NCI-H2029 treated with DMSO at 0.1 percent for 48 hours (cell line): ENCODE data around the gene VWA3B.

Experiments used
- DNase-seq: peaks from one replicate; lab custom pipeline; 2025; lab: John Stamatoyannopoulos, UW

VWA3B gene

DNA sequence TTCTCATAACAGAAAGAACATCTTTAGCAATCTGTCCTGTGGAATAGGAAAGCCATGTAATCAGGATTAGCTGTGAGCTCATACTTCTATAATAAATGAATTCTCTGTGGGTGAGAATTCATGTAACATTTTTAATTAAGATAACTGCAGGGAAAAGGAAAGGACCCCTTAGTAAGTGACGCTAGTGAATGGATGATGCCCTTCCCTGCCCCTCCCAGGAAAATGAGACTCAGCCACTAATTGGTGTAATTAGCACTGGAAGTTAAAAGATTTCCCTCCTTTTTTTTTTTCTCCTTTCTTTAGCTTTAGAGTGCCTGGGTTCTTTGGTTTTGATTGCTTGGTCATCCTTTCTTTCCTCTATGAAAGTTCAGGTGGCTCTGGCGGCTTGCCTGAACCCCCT lies 90.3 kb downstream of the VWA3B start:
- DNase-seq = no peak

DNA sequence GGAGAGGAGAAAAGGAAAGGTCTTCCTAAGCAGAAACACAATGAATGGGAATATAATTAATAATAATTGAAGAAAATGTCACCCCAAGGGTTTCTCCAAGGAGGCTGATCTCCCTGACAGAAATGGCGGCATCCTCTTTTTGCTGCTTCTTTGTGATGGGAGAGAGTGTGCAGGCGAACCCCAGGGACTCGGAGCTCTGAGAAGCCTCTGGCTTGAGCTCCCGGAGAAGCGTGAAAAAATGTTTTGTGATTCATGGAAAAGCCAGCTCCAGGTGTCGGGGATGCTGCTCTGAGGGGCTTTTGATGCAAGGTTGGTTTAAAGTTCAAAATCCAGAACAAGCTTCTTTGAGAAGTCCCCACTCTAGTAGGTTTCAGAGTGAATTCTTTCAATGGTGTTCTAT lies 91.0 kb downstream of the VWA3B start:
- no peak for DNase-seq

DNA sequence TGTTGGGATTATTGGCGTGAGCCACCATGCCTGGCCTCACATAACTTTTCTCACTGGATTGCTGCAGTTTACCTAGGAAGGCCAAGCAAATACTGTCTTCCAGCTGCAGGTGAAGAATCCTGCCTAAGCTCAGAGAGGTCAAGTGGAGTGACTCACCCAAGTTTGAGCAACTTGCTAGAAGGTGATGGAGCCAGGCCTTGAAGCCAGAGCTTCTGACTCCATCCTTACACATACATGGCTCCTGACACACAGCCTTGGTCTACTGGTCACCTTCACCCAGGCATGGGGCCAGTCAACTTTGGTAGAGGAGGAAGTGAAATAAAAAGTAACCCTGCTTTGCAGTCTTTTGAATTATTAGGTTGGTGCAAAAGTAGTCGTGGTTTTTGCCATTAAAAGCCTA lies 93.5 kb downstream of the VWA3B start:
- no peak for DNase-seq

DNA sequence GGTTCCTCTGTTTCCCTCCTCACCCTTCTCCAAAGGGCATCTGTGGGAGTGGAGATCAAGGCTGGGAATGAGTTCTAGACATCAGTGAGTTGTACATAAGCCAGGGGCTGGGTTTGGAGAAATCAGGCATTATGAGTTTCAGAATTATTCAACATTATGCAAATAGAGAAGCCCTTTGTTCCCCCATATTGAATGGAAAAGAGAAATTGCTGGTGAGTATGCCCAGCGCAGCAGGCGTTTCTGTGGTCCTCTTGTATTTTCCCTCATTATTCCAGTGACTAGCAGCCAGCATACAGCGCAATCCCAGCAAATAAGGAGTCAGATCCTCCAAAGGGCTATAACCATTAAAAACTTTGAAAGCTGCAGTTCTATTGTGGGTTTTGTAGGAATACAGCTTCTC lies 94.4 kb downstream of the VWA3B start:
- DNase-seq = no peak

DNA sequence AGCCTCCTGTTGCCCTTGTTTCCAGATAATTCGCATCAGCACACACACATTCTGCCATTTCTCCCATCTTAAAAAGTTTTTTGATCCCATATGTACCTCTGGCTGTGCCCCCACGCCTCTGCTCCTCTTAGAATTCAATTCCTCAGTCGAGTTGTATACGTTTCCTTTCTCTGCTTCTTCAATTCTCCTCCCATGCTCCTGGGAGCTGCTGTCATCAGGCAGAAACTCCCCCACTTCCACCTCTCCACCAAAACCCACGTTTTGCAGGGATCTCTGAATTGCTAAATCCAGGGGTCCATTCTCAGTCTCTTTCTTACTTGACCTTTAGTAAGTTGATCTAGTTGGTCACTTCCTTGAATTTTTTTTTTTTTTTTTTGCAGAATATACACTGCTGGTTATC lies 98.8 kb downstream of the VWA3B start:
- no peak for DNase-seq

DNA sequence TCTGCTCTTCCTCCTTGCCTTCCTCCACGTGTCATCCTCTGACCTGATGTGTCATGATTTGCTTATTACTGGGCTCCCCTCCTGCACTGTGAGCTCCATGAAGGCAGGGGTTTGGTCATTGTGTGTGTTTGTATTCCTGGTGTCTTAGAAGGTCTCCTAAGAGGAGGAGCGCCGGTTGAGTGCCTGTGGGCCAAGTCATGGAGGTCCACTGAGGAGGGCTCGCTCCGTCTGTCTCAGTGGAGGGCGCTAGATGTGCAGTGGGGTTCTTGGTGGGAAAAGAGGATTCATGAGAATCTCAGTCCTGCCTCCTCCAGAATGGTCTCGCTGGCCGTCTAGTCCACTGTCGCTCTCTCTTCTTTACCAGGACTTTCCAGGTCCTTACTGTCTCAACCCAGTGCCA lies 100.2 kb downstream of the VWA3B start:
- no peak for DNase-seq

- no peak for DNase-seq
Observed at GRCh38 chr2:98188351-98189046, 101.5 kb downstream of the VWA3B start.

GRCh38 chr2:98191883-98192282 lies 104.9 kb downstream of the VWA3B start:
- no peak for DNase-seq

GRCh38 chr2:98201576-98201975 lies 114.6 kb downstream of the VWA3B start:
- DNase-seq = no peak

- no peak for DNase-seq
Observed at GRCh38 chr2:98205889-98206288, 118.9 kb downstream of the VWA3B start.

GRCh38 chr2:98212092-98213000 lies 125.4 kb downstream of the VWA3B start:
- DNase-seq = no peak

- DNase-seq = no peak
Observed at GRCh38 chr2:98216616-98217015, 129.6 kb downstream of the VWA3B start.

GRCh38 chr2:98219152-98219551 lies 132.2 kb downstream of the VWA3B start:
- no peak for DNase-seq

- peak; percentile 32 for DNase-seq
Observed at GRCh38 chr2:98233941-98234340, 147.0 kb downstream of the VWA3B start.

DNA sequence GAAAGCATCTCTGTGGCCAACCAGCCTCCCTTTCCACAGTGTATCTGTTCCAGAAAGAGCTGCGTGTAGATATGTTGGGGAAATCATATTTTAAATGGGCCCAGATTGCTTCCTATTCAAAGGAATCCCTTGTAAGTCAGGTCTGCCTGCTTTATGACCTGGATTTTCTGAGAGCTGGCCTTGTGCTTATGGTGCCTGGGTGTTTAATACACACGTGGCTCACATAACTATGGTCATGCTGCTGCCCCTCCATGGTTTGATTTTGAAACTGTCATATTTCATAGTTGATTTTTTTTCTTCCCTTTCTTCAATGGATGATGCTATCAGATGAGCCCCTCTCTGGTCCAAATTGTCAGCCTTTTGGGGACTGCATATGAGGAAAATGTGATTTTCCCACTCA lies 147.8 kb downstream of the VWA3B start:
- no peak for DNase-seq

GRCh38 chr2:98236935-98237334 lies 150.0 kb downstream of the VWA3B start:
- DNase-seq = no peak

GRCh38 chr2:98240786-98241398 lies 153.9 kb downstream of the VWA3B start:
- no peak for DNase-seq

DNA sequence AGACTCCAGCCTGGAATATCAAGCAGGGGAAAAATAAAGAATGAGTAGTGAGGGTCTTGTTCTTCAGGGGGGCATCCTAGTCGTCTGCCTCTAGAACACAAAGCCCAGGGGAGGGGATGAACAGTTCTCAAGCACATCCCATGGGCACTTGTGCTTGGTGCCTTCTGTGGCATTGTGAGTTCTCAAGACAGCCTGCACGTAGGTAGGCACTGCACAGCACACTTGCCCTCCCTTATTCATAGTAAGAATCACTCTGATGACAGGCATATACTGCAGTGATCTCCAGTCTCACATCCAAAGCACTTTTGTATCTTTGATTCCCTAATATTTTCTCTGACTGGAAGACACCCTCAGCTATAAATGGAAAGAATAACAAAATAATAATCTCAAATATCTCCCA lies 154.6 kb downstream of the VWA3B start:
- no peak for DNase-seq

- no peak for DNase-seq
Observed at GRCh38 chr2:98242003-98242402, 155.0 kb downstream of the VWA3B start.

DNA sequence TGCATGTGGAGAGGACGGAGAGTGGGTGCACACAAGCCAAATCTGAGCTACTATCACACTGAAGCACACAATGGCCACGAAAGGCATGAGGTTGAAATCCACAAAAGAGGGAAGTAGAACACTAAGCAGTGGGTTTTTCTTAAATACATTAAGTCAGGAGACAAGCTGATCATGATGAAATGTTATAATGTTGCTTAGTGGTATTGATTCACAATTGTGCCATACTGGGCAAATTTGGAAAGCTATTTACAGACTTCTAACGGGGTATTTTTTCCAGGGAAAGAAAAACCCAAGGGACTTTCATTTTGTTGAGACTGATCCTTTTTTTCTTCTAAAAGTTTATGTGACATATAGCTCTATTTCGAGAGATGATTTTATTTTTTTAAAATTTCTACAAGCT lies 158.5 kb downstream of the VWA3B start:
- no peak for DNase-seq

DNA sequence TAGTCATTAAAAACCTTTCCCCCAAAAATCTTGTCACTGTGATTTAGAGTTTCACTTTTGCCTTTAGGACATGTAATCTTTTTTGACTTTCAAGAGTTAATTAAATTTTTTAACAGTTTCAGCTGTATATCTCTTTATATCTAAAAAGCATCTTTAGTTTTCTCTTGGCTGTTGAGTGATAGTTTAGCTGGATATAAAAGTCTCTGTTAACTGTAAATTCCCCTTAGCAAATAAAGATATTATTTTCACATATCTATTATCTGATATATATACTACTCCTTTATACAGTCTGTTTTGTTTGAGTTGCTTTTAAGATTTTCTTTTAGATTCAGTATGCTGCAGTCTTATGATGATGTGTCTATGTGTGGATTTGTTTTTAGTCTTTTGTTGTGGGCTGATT lies 160.4 kb downstream of the VWA3B start:
- no peak for DNase-seq

- no peak for DNase-seq
Observed at GRCh38 chr2:98252038-98252773, 165.2 kb downstream of the VWA3B start.
